H1 (cell line): ENCODE data around the gene PTPRJ.

Experiments
- CTCF ChIP-seq, 3 experiments: IDR thresholded peaks; 1 replicate in 2 of 3; 2 replicates in 1 of 3; pipeline versions ENCODE4 v1.5.1 to v1.6.1; 2011; ENCODE audit warnings: low read length in 3 of 3, mild to moderate bottlenecking in 3 of 3, inconsistent platforms in 2 of 3, low read depth in 1 of 3, moderate library complexity in 1 of 3; ENCODE audit not compliant: insufficient read depth in 1 of 3; ENCODE audit errors: control extremely low read depth in 1 of 3
- USF2 ChIP-seq: IDR thresholded peaks from 2 replicates; pipeline ENCODE4 v1.6.1; 2011; ENCODE audit warnings: low read length, improper control_type of control experiment

- TF ChIP-seq USF2 (no peak), CTCF (IDR thresholded peaks at IDR 0.05; ENCODE audit: control extremely low read depth in 1 of 3, insufficient read depth in 1 of 3, low read depth in 1 of 3, low read length in 3 of 3) (no peak)
Measured at GRCh38 chr11:48122246-48122645, 141.9 kb downstream of the PTPRJ start.
